ENCODE measurements around the gene DNAJC15. TPM values are rescaled to one million over a fixed set of nuclear protein-coding genes. Genes with fewer than 3 reads are reported as not detected.
A peak's percentile ranks its signal among the peaks of the same experiment; 100 is the strongest.
"Not testable (repeated sequence)": the region's sequence is repeated elsewhere in the genome, so short reads cannot be mapped to it uniquely, and the experiment has no call there.

Gene DNAJC15
- 32.9 TPM for total RNA-seq
- long read RNA-seq, full-length matches to known transcripts = 100 of 109 reads
- long read RNA-seq, partial matches to known transcripts = 1 of 109 reads
- long read RNA-seq, other reads (novel, unspliced or antisense) = 8 of 109 reads

DNA sequence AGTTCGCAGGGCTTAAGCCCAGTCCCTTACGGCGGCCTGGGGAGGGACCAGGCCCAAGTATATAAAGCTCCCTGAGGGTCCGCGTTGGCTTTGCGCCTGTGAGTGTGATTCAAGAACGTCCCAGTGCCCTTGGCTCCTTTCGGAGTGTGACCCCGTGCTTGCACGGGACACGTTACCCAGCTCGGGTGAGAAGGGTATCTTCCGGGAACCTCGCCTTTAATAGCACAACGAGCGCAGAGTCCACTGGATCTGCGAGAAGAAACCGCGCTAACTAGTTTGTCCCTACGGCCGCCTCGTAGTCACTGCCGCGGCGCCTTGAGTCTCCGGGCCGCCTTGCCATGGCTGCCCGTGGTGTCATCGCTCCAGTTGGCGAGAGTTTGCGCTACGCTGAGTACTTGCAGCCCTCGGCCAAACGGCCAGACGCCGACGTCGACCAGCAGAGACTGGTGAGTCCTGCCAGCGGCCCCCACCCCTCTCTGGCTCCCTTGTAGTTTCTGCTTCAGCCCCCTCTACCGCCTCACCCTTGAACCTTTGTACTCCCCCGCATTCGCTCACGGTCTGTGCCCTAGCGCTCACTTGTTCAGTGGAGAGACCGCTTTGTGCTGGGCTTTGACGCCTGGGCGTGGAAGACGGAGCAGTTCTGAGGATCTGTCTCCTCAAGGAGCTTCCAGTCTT, at the start of gene DNAJC15:
Gene DNAJC15 (plus strand): TSS at position 298 of the 675 bp plus-strand sequence. CDS start 41 bp downstream, at position 339.
- ATAC-seq (ENCODE audit: poor library complexity) (peak; percentile 97), DNase-seq (peak; percentile 93)
- intact Hi-C loops (cut with DNase I) = no loop called here

DNA sequence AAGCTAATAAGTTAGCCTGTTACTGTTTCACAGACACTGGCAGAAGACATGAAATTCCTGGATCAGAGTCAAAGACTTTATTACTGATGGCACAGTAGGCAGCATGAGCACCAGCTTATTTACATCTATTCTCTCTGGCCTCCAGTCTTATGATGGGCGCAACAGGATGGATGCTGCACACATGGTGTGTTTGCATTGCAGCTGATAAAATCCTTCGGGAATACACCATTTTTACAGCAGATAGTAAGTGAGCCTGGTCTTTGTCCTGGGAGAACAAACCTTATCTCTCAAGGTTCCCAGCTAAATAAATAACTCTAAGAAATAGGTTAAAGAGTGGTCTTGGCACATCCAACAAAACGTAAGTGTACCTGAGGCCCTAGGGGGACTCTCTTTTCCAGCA, 47.3 kb upstream of the DNAJC15 start:
- intact Hi-C loops (cut with DNase I) = loop anchor here (10.0 kb wide), 1 partner anchor 829 kb away; no protein-coding TSS in a partner anchor

DNA sequence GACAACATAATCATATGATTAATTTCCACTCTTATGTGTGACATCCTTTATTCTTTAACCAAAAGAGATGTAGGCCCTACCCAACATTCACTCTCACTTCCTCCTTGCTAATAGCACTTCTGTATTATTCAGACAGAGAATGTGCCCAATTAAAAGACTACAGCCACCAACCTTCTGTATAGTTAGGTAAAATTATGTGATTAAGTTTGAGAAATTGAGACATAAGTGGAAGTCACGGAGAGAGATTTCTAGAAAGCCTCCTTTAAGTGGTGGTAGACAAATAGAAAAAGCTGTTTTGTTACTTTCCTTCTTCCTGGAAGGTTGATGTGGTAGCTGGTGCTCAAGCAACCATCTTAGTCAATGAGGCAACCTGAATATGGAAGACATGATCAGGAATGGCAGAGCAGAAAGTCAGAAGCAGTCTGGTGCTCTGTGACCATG, 46.1 kb upstream of the DNAJC15 start:
- intact Hi-C loops (cut with DNase I) = loop anchor here (10.0 kb wide), 1 partner anchor 828 kb away; no protein-coding TSS in a partner anchor
- DNase-seq = no peak
- ATAC-seq (ENCODE audit: poor library complexity) = no peak

More for the DNA sequence above, 47.3 kb upstream of the DNAJC15 start:
- DNase-seq = no peak
- no peak for ATAC-seq (ENCODE audit: poor library complexity)

DNA sequence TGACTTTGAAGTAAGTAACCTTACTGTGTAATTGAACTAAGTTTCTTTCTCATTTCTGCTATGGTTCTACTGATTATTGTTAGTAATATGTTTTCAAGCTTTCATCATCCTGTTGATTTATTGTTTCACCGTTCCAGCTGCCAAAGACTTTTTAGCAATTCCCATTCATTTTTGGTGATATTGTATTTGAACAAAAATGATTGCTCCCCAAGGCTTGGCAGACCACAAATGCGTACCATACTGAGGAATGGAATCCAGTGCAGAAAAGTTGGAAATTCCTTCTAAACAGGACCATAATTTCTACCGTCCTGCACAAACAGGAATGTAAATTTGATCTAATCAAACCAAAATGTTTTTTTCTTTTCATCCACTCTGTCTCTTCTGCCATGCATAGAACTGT, 42.1 kb upstream of the DNAJC15 start:
- ATAC-seq (ENCODE audit: poor library complexity) = no peak
- DNase-seq = no peak
- intact Hi-C loops (cut with DNase I) = no loop called here

DNA sequence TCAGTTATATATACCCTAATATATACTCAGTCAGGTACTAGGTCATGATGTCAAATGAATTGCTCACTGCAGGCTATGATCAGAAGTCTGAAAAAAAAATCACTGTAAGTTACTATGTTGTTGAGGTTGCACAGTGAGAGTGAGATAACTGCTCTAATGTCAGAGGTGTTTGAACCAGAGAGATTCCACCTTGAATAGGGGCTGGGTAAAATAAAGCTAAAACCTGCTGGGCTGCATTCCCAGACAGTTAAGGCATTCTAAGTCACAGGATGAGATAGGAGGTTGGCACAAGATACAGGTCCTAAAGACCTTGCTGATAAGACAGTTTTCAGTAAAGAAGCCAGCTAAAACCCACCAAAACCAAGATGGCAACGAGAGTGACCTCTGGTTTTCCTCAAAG, 41.5 kb upstream of the DNAJC15 start:
- DNase-seq = no peak
- no peak for ATAC-seq (ENCODE audit: poor library complexity)
- intact Hi-C loops (cut with DNase I) = no loop called here

DNA sequence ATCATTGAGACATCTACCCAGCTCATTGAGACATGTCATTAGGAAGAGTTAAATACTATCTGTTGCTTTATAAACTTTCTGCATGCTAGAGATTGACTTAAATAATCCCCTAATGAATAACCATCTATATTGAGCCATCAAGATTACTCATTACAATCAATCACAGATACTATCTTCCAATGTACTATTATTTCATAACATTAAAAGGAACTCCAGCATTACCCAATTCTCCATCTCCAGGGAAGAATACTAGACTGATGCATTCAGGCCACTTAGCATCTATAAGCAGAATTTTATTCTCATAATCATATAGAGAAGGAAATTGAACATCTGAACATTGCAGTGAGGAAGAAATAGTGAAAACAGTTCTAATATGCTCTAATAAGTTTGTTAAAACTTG, 39.4 kb upstream of the DNAJC15 start:
- intact Hi-C loops (cut with DNase I) = no loop called here
- DNase-seq (no peak), ATAC-seq (ENCODE audit: poor library complexity) (no peak)

DNA sequence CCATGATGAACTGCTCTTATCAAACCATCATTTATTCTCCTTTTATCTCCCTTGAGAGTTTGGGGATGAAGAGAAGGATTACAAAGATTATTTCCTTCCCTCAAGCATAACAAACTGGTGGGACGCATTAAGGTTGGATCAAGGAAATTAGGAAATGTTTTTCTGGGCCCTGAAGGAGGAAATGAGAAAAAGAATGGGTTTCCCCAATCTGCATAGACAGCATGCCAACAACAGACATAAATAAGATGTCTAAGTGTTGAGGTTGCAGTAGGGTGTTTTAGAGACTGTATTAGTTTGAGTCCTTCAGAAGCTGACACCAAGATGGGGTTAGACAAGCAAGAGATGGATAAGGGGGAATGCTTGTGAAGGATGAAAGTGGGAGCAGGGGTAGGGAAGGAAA, 38.7 kb upstream of the DNAJC15 start:
- DNase-seq = no peak
- no peak for ATAC-seq (ENCODE audit: poor library complexity)
- intact Hi-C loops (cut with DNase I) = no loop called here

DNA sequence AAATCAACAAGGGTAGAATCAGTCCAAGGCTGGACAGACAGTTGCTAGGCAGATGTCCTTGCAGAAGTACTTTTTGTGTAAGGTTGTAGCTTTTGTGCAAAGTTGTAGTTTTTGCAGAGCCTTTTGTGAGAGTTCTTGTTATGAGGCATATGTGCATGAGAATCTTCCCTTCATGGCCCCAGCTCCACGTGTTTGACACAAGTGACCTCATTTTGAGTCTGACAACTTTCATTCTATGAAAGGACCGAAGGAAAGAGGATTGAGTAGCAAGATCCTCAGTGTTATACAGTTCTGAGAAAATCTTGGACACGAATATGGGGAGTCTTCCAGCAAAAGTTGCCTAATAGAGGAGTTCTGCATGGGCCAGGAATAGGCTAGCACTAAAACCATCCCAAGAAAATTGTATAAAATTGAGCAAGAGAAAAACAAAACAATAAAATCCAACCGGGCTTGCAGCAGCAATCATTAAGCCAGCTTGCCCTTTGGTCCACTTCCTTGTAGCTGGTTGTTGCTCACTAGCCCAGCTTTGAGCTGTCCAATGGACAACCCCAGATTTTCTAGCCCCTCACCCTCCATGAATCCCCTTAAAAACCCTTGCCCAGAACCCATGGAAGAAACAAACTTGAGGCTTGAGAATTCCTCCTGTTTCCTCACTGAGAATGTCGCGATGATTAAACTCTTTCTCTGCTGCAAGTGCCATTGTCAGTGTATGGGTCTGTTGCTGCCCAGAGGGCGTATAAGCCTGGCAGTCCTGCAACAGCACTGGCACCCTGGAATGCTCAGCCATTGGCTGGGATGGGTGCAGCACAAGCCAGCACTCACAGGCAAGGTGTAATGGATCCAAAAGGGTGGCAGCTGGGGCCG, 37.8 kb upstream of the DNAJC15 start:
- ATAC-seq (ENCODE audit: poor library complexity) = peak; percentile 79
- peak; percentile 50 for DNase-seq
- intact Hi-C loops (cut with DNase I) = no loop called here

DNA sequence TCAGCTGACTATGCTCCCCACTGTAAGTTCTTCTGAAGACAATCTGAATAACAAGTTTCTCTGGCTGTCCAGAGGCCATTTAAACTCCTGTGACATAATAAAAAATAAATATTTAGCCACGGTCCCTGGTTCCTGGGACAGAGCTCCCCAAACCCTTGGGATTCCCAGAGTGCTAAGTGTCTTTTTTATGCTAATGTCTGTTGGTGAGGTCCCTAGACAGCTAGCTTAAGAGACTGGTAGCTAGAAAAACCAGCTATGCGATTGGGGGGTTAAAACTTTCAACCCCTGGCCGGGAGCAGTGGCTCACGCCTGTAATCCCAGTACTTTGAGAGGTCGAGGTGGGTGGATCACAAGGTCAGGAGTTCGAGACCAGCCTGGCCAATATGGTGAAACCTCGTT, 37.2 kb upstream of the DNAJC15 start:
- ATAC-seq (ENCODE audit: poor library complexity) = no peak
- intact Hi-C loops (cut with DNase I) = no loop called here
- DNase-seq = no peak

DNA sequence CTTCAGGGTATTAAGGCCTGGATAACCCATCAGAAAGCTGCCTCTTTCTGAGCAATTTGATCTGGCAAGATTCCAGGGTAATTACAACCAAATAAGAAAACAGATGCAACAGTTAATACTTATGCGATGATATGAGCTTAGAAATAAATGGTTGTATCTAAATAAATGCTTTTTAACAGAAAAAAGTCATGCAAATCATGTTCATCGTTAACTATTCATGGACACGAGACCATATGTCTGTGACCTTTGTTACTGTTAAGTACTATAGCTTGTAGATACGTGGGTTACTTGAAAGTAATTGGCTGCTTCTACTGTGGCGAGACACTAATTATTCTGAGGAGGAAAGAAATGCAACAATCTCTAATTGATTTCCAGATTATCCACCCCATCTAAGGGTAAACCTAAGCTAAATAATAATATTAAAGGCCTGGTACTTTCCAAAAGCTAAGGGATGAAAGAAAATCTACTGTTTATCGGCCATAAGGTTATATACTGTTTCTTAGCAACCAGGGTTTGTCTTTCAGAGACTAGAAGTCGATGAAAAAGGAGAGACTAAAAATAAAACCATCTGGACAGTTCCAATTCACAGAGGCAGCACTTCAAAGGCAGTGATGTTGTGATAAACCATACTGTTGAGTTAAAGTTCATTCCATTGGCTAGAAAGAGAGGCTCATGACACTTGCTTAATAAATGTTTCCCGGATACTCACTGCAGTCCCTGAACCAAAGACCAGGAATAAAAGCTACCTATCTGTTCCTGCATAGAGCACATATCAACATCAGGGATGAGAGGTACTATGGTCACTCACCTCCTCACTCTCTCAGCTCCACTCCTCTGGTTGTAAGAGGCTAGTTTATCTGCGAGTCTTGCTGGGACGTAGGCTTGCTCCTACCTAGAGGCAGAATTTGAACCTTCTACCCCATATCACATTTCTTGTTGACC, 32.8 kb upstream of the DNAJC15 start:
- intact Hi-C loops (cut with DNase I) = no loop called here
- ATAC-seq (ENCODE audit: poor library complexity) (peak; percentile 50), DNase-seq (no peak)

DNA sequence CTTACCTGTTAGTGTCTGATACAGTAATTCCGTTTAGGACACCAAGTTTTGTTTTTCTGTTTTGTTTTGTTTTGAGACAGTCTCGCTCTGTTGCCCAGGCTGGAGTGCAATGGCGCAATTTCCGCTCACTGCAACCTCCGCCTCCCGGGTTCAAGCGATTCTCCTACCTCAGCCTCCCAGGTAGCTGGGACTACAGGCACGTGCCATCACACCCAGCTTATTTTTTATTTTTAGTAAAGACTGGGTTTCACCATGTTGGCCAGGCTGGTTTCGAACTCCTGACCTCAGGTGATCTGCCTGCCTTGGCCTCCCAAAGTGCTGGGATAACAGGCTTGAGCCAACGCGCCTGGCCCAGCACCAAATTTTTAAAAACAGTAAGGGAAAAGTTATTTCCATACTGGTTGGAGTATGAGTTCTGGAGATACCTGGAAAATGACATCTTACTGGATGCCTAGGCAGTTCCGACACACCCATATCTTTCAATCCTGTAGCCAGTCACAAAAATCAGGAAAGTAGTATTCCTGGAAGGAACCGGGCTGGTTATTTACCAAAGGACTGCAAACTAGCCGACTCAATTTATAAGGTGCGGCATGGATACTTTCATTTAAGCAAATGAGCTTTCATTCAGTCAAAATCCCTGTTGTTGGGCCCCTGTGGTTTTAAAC, 32.0 kb upstream of the DNAJC15 start:
- ATAC-seq (ENCODE audit: poor library complexity); intact Hi-C loops (cut with DNase I); DNase-seq: not testable (repeated sequence)

DNA sequence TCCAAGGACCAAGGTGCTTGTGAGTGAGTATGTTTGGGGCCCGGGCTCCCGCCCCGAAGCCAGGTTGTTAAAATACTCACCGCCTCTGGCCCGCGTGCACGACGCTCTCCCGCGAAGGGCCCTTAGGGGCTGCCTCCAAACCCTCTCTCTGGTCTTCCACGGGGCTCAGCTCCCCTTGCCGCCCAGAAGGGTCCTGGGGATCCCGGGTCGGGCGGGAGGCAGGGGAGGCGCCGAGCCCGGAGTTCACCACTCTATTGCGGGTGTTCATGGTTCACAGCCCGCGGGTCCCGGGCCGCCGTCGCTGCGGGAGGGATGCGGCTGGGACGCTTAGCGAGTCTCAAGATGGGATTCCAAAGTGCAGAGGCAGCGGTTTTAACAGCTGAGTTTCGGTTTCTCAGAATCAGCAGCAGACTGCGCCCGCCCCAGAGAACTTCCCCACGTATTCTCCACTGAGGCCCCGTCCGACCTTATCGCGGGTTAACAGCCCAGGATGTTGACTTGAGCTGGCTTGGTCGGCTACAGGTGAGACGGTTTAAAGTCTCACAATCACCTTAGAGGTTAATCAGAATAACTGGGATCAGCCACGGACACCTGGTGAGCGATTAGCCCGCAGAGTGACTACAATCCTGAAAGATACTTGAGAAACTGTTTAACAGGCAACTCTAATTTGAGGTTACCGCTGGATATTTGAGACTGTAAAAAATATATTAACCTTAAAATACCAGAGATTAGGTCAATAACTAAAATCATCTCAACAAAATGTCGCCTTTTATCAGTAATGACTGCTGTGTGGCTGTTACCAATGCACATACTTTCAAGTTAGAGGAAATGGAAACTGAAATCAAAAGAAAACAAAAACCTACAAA, 31.3 kb upstream of the DNAJC15 start, which contains the start of gene EPSTI1:
Gene EPSTI1 (minus strand): TSS at position 344 of the 866 bp plus-strand sequence. CDS start 76 bp downstream, at position 268.
- intact Hi-C loops (cut with DNase I) = no loop called here
- ATAC-seq (ENCODE audit: poor library complexity) (peak; percentile 90), DNase-seq (peak; percentile 83)

DNA sequence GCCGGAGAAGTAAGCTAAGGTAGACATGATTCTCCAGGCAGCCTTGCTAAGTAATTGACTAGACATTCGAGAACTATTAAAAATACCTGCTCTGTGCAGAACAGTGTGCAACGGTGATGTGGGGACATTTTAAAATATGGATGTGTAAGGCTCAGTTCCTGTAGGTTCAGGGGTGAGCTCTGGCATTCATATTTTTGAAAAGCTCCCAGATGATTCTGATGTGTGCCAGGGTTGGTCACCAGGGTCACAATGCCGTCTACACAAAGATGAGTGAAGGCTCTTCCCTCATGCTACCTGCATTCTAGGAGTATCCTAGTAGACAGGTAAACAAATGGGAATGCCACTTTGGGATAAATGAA, 30.6 kb upstream of the DNAJC15 start:
- no peak for DNase-seq
- ATAC-seq (ENCODE audit: poor library complexity) = no peak
- intact Hi-C loops (cut with DNase I) = no loop called here

DNA sequence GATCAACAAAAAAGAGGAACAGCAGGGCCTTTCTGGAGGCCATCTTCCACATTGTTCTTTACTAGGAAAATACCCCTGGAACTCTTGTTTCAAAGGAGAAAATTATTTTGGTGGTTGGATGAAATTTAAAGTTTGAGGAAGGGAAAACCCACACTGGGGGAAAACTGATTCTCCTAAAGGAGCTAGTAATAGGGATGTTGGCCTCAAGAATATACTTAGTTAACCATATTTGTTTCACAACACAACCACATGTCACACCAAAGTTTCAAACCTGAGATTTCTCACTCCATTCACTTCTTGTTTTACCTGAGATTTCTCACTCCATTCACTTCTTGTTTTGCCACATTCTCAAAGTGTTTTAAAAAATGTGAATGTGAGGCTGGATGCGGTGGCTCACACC, 28.5 kb upstream of the DNAJC15 start:
- DNase-seq (no peak), ATAC-seq (ENCODE audit: poor library complexity) (no peak)
- intact Hi-C loops (cut with DNase I) = no loop called here

DNA sequence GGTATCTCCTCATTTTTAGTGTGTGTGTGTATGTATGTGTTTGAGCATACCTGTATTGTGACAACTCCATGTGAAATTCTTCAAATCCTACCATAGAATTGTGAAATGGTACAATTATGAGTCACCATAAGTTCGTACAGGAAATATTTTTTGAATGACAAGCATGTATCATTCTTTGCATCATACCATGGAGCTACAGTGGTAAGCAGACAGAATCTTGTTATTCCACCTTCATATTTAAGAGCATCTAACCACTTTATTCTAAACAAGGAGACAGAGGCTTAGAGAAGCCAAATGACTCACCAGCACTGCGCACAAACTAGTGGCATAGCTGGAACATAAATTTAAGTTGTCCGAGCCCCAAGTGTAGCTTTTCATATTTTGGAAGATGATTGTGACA, 26.8 kb upstream of the DNAJC15 start:
- no peak for ATAC-seq (ENCODE audit: poor library complexity)
- intact Hi-C loops (cut with DNase I) = no loop called here
- DNase-seq = no peak

DNA sequence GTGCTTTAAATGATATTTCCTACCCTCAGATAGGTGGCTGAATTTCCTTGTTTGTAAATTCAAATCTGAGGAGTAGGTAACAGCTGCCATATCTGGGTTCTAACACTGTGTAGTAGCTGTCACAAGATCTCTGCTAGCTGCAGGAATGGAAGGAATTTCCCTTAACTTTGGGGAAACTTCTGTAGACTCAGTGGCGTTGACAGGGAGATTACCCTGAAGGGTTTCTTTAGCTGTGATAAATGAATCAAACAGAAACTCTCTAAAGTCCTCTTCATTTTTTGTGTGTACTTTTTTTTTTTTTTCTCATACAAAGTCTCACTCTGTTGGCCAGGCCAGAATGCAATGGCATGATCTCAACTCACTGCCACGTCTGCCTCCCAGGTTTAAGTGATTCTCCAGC, 26.0 kb upstream of the DNAJC15 start:
- ATAC-seq (ENCODE audit: poor library complexity) = no peak
- DNase-seq = no peak
- intact Hi-C loops (cut with DNase I) = no loop called here

DNA sequence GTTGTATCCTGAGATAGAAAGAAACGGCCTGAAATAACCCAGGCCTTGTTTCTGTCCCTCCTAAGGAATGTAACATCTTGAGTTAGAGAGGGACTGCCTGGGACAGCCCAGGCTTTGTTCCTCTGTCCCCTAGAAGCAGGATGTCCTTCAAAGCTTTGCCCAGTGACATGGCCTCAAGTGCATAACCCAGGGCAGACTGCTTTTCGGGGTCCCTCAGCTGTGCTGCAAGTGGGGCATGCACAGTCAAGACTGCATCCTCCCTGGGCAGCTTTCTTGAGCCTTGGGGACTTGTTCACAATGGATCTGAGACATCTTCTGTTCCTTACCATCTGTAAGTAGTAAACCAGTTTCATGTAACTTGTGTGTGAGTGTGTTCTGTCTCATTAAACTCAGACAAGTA, 23.9 kb upstream of the DNAJC15 start:
- DNase-seq (no peak), ATAC-seq (ENCODE audit: poor library complexity) (no peak)
- intact Hi-C loops (cut with DNase I) = no loop called here
